Activated naive CD4-positive, alpha-beta T cell treated with anti-CD3 and anti-CD28 coated beads, Interleukin-2, amount 50 U/mL, for 72 hours (primary cell): ENCODE data around the gene ARMC7. TPM values are rescaled to one million over a fixed set of nuclear protein-coding genes. Genes with fewer than 3 reads are reported as not detected.
"Not testable (repeated sequence)": the region's sequence is repeated elsewhere in the genome, so short reads cannot be mapped to it uniquely, and the experiment has no call there.

ENCODE experiments used
- ATAC-seq, 2 donors: fragments of 150-1000 bp; cut with Tn5 transposase; 2 replicates each; pipeline ENCODE4 v1.10.0; 2021; ENCODE audit warnings: mild to moderate bottlenecking in 2 of 2, moderate library complexity in 2 of 2
- DNase-seq, 2 donors: peaks; one replicate each; pipeline ENCODE4 v3.0.0; 2021 to 2022; ENCODE audit warnings: low spot score in 2 of 2
- H3K27ac Mint-ChIP-seq, 2 donors: one replicate each; pipeline ENCODE4 v1.8.0; 2022; ENCODE audit warnings: mild to moderate bottlenecking in 2 of 2, mixed read lengths in 2 of 2
- H3K36me3 Mint-ChIP-seq, 2 donors: one replicate each; pipeline ENCODE4 v1.8.0; 2022; ENCODE audit warnings: mixed read lengths in 2 of 2
- H3K9me3 Mint-ChIP-seq, 2 donors: one replicate each; pipeline ENCODE4 v1.8.0; 2022; ENCODE audit warnings: mixed read lengths in 2 of 2
- total RNA-seq, 2 donors: library from RNA; stranded (reverse); gene quantifications; one replicate each; pipeline ENCODE4 v1.2.3, GENCODE V29; 2022

Gene ARMC7
- total RNA-seq, 2 donors from 2014 or later = 7.0 to 9.9 TPM

DNA sequence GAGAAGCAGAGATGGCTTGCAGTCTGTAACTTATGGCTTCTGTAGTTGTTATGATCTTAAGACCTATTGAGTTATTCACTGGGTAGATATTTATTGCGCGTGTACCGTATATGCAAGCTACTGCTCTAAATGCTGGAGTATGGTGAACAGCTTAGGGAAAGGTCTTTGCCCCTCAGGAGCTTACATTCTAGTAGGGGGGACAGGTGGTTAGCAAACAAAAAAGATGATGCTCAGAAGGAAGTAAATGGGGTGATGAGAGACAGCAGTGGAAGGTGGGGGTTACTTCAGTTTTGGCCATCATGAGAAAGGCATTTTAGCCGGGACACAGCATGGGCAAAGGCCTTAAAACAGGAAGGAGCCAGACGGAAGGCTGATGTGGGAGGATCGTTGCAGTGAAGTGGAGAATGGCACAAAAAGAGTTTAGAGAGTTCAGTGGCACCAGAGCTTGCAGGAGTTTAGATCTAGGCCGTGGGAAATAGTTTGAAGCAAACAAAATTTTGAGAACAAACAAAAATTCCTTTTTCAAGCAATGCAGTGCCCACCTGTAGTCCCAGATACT lies 2.1 kb downstream of the ARMC7 start:
- H3K27ac Mint-ChIP-seq = peak overlapping the region in 1 of 2 donors; percentile 31
- H3K36me3 Mint-ChIP-seq = peaks cover 10 to 11% of the 10 kb centered on the region in 2 donors
- no peaks in the 10 kb centered on the region for H3K9me3 Mint-ChIP-seq
- no peak for ATAC-seq
- no peak for DNase-seq

DNA sequence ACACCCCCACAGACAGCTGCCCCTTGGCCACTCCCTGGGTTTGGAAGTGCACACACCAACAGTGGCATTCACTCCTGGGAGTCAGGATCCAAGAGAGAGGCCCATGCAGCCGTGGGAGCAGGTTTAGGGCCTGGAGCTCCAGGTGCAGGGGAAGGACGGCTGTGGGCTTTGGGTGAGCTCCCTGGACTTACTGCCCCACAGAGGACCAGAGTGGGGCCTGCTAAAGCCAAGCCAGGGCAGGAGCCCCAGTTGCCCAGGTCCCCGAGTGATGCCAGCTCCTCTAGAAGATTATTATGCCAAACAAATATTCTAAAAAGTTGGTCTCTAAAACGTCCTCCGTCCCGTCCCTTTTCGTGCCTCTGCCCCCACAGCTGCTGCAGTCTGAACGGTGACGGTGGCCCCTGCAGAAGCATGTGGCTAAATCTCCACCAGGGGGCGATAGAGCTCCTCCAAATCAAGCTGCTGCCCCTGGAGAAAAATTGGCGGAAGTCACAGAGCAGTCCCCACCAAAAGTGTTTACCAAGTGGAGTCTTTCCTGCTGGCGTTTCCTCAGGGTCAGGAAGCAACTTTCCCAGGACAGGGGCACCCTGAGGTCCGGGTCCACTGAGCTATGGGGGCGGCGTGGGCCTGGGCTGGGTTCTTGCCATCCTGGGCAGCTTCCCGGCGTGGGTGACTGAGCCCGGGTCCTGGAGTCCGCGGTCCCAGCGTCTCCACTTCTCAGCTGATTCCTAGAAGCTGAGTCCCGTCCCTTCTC lies 4.2 kb downstream of the ARMC7 start:
- no peaks in the 10 kb centered on the region for H3K9me3 Mint-ChIP-seq
- peaks cover 10 to 11% of the 10 kb centered on the region in 2 donors for H3K36me3 Mint-ChIP-seq
- ATAC-seq = peak; percentile 69 to 71
- H3K27ac Mint-ChIP-seq = peak overlapping the region; percentile 88 to 93
- DNase-seq = peak; percentile 83 to 94

DNA sequence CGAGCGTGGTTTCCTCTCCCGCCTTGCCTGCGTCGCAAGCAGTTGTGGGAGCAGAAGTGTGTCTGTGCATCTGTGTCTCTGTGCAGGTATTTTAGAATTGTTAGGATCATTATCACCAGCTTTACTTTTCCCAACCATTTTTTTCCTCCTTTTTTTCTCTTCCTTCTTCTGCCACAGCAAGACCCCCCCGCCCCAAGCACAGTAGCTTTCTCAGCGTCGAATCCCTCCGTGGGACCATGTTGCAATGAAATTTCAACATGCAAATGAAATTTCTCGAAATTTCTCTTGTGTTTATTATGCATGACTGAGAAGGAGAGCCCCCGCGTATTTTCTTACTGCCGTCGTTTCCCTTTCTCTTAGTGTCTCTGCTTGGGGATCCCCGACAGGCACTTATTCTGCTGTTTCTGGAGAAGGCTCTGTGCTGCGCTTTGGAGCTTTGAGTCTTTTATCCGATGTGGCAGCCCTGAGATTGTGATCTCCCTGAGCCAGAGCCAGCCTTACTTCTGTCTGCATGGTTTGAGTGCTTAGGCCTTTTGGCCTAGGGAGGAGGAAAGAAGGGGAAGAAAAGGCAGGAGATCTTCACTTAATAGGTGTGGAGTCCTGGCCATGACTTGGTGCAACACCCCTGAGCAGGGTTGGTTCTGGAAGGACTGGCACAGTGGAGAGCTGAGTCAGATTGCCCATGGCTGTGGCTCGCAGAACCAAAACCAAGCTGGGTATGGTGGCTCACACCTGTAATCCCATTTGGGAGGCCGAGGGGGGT lies 5.0 kb downstream of the ARMC7 start:
- DNase-seq = no peak

DNA sequence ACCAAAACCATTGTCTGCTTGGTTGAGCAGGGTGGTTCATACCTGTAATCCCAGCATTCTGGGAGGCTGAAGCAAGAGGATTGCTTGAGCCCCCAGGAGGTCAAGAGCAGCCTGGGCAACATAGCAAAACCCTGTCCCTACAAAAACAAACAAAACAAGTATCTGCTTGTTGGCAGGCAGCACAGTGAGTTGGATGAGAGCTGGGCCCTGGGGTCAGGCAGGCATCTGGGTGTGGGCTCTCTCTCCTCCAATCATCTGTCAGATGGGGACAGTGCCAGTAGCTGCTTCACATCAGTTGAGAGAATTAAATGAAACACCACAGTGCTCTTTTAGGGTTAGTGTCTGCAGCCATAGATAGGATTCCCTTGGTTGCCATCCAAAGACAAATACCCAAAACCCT lies 5.8 kb downstream of the ARMC7 start:
- no peaks in the 10 kb centered on the region for H3K9me3 Mint-ChIP-seq
- DNase-seq (no peak), ATAC-seq (no peak)
- no peak overlapping the region for H3K27ac Mint-ChIP-seq
- peaks cover 10 to 11% of the 10 kb centered on the region in 2 donors for H3K36me3 Mint-ChIP-seq

More for the DNA sequence above, 5.0 kb downstream of the ARMC7 start:
- Mint-ChIP-seq H3K9me3 (no peaks in the 10 kb centered on the region), H3K36me3 (peaks cover 10 to 11% of the 10 kb centered on the region in 2 donors), H3K27ac (peak overlapping the region; percentile 88 to 93)
- ATAC-seq = peak in 1 of 2 donors; percentile 33

DNA sequence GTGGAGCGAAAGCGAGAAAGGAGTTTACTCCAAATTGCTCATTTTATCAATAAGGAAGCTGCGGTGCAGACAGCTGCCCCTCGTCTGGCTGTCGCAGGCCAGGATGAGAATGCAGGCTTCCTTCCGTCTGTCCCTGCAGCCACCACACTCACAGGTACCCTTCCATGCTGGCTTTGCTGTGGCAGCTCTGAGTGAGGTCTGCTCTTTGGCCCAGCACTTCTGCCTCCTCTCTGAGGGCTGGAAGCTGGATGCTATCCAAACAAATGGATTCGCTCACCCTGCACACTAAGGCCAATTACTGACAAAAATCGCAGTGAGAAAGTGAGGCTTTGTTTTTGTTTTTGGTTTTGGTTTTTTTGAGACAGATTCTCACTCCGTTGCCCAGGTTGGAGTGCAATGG lies 7.0 kb downstream of the ARMC7 start:
- DNase-seq (no peak), ATAC-seq (no peak)
- Mint-ChIP-seq H3K27ac (no peak overlapping the region), H3K9me3 (no peaks in the 10 kb centered on the region), H3K36me3 (peaks cover 10% of the 10 kb centered on the region in 2 donors)

DNA sequence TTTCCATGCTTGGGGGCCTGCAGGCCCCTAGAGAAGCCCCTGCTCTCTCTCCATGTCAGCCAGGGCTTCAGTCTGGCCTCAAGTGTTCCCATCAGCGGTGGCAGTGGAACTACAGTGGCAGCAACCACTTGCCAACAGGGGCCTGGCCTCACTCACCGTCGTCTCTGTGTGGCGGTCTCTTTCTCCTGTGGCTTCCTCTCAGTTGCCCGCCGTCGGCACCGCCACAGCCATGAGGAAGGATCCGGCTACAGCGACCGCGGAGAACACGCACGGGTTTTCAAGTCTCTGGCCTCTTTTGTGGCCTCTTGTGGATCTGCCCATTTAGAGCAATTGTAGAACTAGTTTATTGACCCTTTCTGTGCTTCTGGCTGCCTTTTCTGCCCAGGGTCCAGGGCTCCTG lies 8.5 kb downstream of the ARMC7 start:
- peaks cover 0 to 10% of the 10 kb centered on the region in 2 donors for H3K36me3 Mint-ChIP-seq
- DNase-seq (no peak), ATAC-seq (no peak)
- H3K27ac Mint-ChIP-seq = no peak overlapping the region
- H3K9me3 Mint-ChIP-seq = no peaks in the 10 kb centered on the region

DNA sequence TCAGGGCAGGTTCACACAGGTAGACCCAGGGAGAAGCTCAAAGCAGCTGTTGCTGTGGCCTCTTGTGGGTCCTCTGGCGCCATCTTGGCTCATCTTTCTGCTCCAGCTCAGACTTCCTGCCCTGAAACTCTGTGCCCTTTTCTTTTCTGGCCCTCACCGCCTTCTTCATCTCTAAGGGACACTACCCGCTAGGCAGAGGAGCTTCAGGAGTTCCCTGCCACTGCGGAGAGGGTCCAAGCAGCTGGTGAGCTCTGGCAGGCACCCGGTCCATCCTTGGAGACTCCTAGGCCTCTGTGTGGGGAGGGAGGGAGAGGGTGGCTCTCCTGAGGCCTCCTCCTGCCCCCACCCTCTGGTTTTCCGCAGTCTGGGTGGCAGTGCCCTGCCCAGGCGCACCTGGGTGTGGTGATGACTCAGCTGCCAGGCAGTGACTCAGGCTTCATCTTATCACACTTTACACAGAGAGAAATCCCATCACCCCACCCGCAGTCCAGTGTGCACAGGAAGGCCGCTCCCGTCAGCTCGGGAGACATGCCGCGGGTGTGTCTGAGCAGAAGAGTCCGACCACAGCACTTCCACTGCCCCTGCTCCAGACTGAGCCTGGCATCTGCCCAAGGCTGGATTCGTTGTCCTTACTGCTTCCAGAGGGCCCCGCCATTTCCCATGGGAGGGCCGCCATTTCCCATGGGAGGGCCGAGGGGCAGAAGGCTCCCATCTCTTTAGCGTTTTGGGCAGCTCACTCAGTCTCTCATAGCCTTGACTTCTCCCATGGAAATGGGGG lies 14.5 kb downstream of the ARMC7 start:
- ATAC-seq (peak; percentile 83 to 95), DNase-seq (peak; percentile 21 to 79)
- no peaks in the 10 kb centered on the region for H3K9me3 Mint-ChIP-seq
- H3K27ac Mint-ChIP-seq = peak overlapping the region; percentile 72 to 91
- H3K36me3 Mint-ChIP-seq = peaks cover 0 to 7% of the 10 kb centered on the region in 2 donors

DNA sequence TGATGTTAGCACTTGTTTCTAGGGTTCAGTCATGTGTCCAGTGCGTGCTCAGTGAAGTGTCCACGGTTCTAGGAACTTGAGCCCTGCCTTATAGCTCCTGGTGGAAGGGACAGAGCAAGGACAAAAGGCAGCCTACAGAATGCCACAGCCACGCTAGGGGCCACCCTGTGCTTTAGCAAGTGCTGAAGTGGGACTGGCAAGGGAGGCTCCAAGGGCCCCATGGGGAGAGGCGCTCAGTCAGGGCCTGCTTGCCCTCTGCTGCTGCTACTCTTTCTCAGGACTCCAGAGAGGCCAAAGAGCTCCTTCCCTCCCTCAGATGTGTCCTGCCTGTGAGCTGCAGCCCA lies 15.0 kb downstream of the ARMC7 start:
- ATAC-seq = peak in 1 of 2 donors; percentile 2
- H3K36me3 Mint-ChIP-seq = peaks cover 0 to 7% of the 10 kb centered on the region in 2 donors
- H3K27ac Mint-ChIP-seq = peak overlapping the region in 1 of 2 donors; percentile 72
- H3K9me3 Mint-ChIP-seq = no peaks in the 10 kb centered on the region
- no peak for DNase-seq

DNA sequence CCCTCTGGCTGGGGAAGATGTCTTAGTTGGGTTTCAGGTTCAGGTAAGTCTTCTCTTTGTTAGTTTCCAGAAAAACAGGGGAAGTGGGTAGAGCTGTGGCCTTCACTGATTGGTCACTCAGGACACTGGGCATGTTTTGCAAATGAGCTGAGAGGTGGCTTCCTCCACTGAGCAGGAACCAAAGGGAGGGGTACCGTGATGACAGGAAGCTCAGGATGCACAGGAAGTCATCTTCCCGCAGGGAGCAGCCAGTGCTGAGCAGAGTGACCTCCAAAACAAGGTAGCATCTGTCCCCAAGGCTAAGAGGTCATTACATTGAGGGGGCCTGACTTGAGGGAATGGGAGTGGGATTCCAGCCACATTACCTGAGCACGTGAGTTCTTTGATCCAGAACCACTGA lies 16.2 kb downstream of the ARMC7 start:
- Mint-ChIP-seq H3K27ac (peak overlapping the region; percentile 36 to 72), H3K9me3 (no peaks in the 10 kb centered on the region), H3K36me3 (peaks cover 7 to 15% of the 10 kb centered on the region in 2 donors)
- no peak for ATAC-seq
- DNase-seq = no peak

DNA sequence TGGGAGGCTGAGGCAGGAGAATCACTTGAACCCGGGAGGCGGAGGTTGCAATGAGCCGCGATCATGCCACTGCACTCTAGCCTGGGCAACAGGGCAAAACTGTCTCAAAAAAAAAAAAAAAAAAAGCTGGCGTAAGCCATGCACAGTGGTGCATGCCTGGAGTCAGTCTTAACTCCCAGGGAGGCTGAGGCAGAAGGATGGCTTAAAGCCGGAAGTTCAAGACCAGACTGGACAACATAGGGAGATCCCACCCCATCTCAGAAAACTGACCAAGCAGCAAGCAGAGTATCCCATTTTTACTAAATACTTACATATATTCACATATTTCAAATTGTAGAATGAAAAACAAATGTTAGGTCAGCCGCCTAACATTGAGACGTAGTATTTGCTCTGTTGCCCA lies 17.2 kb downstream of the ARMC7 start:
- no peak for ATAC-seq
- Mint-ChIP-seq H3K36me3 (peaks cover 8 to 15% of the 10 kb centered on the region in 2 donors), H3K9me3 (no peaks in the 10 kb centered on the region), H3K27ac (no peak overlapping the region)
- no peak for DNase-seq

DNA sequence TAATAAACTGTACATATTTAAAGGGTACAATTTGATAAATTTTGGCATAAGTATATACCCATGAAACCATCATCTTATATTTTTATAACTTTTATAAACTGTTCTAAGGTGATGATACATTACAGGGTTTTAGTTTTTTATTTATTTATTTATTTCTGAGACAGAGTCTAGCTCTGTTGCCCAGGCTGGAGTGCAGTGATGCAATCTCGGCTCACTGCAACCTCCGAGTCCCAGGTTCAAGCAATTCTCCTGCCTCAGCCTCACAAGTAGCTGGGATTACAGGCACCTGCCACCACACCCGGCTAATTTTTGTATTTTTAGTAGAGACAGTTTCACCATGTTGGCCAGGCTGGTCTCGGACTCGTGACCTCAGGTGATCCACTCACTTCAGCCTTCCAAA lies 18.2 kb downstream of the ARMC7 start:
- not testable (repeated sequence) for DNase-seq, ATAC-seq, H3K9me3 Mint-ChIP-seq
- Mint-ChIP-seq H3K36me3 (peaks cover 8 to 15% of the 10 kb centered on the region in 2 donors), H3K27ac (peak overlapping the region in 1 of 2 donors; percentile 86)

DNA sequence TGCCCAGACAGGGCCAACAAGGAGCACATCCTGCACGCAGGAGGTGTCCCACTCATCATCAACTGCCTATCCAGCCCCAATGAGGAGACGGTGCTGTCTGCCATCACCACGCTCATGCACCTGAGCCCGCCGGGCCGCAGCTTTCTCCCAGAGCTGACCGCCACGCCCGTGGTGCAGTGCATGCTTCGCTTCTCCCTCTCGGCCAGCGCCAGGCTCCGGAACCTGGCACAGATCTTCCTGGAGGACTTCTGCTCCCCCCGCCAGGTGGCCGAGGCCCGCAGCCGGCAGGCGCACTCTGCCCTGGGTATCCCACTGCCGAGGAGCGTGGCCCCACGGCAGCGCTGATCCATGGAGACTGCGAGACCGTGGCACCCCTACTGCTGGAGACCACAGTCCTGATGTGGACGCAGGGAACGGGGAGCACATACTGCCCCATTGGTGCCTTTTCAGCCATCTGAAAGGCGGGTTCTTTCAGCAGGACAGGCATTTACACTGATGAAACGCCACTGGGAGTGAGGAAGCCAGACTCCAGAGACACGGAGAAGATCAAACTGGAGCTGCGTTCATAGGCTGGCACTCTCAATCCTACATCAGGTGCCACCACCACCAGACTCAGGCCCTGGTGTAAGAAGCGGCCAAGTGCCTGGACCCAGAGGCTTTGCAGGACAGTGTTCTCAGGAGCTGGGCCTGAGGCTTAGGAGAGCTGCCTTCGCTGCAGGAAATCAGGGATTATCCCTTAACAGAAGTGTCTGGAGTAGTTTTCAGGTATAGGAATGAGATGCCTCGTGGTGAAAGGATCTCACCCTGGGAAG lies 19.1 kb downstream of the ARMC7 start:
- Mint-ChIP-seq H3K9me3 (no peaks in the 10 kb centered on the region), H3K36me3 (peaks cover 8 to 14% of the 10 kb centered on the region in 2 donors), H3K27ac (no peak overlapping the region)
- ATAC-seq = no peak
- DNase-seq = no peak

DNA sequence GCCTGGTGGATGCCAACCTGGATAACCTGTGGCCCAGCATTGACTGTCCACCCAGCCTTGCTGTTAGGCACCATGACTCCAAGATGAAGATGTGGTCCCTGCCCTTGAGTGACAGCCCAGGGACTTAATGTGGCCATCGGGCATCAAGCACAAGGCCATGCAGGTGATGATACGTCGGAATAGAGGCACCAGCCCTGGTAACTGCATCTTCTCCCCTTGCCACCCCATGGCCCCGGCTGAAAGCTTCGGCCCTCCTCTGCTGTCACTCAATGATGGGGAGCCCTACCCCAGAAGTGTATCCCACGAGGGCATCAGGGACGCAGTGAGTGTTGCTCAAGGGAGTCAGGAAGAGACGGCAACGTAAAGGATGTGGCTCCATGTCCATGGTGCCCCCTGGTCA lies 19.8 kb downstream of the ARMC7 start:
- Mint-ChIP-seq H3K27ac (no peak overlapping the region), H3K9me3 (no peaks in the 10 kb centered on the region), H3K36me3 (peaks cover 8% of the 10 kb centered on the region in 2 donors)
- no peak for ATAC-seq
- no peak for DNase-seq

DNA sequence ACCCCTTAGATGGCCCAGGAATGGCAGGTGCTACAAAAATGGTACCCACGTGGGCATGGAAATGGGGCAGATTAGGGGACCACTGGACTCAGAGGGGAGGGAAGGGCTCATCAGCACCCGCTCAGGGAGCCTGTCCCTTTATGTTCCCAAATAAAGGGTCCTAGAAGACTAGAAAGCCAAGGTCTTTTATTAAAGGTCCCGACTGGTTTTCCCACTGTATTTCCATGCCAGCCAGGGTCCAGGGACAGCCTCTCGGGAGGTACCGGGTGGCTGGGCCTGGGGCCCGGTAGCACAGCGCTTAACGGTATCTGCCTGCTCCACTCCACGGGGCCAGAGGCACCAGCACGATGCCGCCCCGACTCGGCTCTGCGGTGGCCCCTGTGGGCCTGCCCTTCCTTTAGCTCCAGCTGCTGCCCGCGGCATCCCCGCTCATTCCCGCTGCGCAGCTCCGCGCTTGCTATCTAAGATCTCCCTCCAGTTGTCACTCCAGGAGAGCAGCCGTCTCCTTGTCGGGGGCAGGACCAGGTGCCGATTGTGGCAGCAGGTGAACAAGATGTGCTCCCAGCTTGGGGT lies 20.4 kb downstream of the ARMC7 start:
- DNase-seq (no peak), ATAC-seq (no peak)
- peak overlapping the region; percentile 75 to 80 for H3K27ac Mint-ChIP-seq
- peaks cover 8% of the 10 kb centered on the region in 2 donors for H3K36me3 Mint-ChIP-seq
- no peaks in the 10 kb centered on the region for H3K9me3 Mint-ChIP-seq

DNA sequence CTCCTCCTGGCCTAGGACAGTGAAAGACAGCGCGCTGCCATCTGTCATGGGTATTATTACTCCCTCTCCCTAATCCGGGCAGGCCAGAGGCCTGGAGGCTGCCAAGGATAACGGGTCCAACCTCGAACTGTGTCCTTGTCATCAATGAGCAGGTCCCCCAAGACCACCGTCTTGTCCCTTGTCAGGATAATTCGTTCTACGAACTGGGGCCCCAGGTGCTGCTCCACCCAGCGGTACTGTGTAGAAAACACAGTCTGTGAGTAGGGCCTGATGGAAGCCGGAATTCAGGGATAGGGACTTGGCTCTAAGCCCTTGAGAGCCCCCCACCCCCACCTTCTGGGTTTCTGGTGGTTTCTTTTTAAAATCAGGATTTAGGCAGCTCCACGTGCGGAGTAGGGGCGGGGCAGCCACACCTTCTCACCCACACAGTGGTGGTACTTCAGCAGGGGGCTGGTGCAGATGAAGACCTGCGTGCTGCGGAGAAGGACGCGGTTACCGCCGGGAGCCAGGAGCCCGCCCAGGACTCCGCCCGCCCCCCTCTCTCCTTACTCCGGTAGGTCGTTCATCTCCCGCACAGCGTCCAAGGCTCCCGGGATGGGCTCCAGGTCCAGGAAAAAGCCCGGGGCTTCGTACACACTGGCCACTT lies 21.0 kb downstream of the ARMC7 start:
- Mint-ChIP-seq H3K9me3 (no peaks in the 10 kb centered on the region), H3K36me3 (peaks cover 8% of the 10 kb centered on the region in 2 donors), H3K27ac (peak overlapping the region; percentile 80 to 94)
- ATAC-seq (peak; percentile 52 to 58), DNase-seq (peak in 1 of 2 donors; percentile 45)
